Muscle of arm (tissue), 12 donors: ENCODE data around the gene MAPT. TPM values are rescaled to one million over a fixed set of nuclear protein-coding genes. Genes with fewer than 3 reads are reported as not detected.
"Not testable (repeated sequence)": the region's sequence is repeated elsewhere in the genome, so short reads cannot be mapped to it uniquely, and the experiment has no call there.

Experiments
- DNase-seq: peaks from one replicate; pipeline ENCODE4 v3.0.0-alpha.2; 2013
- polyA plus RNA-seq, 12 donors: library from polyadenylated mRNA; unstranded; fragments of 120-200 nt; gene quantifications; one replicate each; pipeline ENCODE4 v1.2.1, GENCODE V29; 2013; ENCODE audit not compliant: insufficient read length in 12 of 12

MAPT gene
- polyA plus RNA-seq, 12 donors = 4.4 to 14.4 (median 9.0) TPM; not detected in 1

DNA sequence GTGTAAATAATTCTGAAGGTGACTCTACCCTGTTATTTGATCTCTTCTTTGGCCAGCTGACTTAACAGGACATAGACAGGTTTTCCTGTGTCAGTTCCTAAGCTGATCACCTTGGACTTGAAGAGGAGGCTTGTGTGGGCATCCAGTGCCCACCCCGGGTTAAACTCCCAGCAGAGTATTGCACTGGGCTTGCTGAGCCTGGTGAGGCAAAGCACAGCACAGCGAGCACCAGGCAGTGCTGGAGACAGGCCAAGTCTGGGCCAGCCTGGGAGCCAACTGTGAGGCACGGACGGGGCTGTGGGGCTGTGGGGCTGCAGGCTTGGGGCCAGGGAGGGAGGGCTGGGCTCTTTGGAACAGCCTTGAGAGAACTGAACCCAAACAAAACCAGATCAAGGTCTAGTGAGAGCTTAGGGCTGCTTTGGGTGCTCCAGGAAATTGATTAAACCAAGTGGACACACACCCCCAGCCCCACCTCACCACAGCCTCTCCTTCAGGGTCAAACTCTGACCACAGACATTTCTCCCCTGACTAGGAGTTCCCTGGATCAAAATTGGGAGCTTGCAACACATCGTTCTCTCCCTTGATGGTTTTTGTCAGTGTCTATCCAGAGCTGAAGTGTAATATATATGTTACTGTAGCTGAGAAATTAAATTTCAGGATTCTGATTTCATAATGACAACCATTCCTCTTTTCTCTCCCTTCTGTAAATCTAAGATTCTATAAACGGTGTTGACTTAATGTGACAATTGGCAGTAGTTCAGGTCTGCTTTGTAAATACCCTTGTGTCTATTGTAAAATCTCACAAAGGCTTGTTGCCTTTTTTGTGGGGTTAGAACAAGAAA, 109.8 kb downstream of the MAPT start:
- peak; percentile 20 for DNase-seq

DNA sequence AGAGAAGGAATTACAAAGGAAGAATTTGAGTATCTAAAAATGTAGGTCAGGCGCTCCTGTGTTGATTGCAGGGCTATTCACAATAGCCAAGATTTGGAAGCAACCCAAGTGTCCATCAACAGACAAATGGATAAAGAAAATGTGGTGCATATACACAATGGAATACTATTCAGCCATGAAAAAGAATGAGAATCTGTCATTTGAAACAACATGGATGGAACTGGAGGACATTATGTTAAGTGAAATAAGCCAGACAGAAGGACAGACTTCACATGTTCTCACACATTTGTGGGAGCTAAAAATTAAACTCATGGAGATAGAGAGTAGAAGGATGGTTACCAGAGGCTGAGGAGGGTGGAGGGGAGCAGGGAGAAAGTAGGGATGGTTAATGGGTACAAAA, 111.7 kb downstream of the MAPT start:
- not testable (repeated sequence) for DNase-seq

DNA sequence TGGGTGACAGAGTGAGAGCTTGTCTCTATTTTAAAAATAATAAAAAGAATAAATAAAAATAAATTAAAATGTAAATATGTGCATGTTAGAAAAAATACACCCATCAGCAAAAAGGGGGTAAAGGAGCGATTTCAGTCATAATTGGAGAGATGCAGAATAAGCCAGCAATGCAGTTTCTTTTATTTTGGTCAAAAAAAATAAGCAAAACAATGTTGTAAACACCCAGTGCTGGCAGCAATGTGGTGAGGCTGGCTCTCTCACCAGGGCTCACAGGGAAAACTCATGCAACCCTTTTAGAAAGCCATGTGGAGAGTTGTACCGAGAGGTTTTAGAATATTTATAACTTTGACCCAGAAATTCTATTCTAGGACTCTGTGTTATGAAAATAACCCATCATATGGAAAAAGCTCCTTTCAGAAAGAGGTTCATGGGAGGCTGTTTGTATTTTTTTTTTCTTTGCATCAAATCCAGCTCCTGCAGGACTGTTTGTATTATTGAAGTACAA, 113.2 kb downstream of the MAPT start:
- no peak for DNase-seq

DNA sequence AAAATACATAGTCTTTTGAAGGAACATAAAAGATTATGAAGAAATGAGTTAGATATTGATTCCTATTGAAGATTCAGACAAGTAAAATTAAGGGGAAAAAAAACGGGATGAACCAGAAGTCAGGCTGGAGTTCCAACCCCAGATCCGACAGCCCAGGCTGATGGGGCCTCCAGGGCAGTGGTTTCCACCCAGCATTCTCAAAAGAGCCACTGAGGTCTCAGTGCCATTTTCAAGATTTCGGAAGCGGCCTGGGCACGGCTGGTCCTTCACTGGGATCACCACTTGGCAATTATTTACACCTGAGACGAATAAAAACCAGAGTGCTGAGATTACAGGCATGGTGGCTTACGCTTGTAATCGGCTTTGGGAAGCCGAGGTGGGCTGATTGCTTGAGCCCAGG, 114.2 kb downstream of the MAPT start:
- DNase-seq = no peak

DNA sequence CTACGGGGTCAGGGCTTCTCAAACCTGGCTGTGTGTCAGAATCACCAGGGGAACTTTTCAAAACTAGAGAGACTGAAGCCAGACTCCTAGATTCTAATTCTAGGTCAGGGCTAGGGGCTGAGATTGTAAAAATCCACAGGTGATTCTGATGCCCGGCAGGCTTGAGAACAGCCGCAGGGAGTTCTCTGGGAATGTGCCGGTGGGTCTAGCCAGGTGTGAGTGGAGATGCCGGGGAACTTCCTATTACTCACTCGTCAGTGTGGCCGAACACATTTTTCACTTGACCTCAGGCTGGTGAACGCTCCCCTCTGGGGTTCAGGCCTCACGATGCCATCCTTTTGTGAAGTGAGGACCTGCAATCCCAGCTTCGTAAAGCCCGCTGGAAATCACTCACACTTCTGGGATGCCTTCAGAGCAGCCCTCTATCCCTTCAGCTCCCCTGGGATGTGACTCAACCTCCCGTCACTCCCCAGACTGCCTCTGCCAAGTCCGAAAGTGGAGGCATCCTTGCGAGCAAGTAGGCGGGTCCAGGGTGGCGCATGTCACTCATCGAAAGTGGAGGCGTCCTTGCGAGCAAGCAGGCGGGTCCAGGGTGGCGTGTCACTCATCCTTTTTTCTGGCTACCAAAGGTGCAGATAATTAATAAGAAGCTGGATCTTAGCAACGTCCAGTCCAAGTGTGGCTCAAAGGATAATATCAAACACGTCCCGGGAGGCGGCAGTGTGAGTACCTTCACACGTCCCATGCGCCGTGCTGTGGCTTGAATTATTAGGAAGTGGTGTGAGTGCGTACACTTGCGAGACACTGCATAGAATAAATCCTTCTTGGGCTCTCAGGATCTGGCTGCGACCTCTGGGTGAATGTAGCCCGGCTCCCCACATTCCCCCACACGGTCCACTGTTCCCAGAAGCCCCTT, 115.6 kb downstream of the MAPT start:
- DNase-seq = no peak

DNA sequence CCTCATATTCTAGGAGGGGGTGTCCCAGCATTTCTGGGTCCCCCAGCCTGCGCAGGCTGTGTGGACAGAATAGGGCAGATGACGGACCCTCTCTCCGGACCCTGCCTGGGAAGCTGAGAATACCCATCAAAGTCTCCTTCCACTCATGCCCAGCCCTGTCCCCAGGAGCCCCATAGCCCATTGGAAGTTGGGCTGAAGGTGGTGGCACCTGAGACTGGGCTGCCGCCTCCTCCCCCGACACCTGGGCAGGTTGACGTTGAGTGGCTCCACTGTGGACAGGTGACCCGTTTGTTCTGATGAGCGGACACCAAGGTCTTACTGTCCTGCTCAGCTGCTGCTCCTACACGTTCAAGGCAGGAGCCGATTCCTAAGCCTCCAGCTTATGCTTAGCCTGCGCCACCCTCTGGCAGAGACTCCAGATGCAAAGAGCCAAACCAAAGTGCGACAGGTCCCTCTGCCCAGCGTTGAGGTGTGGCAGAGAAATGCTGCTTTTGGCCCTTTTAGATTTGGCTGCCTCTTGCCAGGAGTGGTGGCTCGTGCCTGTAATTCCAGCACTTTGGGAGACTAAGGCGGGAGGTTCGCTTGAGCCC, 116.3 kb downstream of the MAPT start:
- DNase-seq = no peak

DNA sequence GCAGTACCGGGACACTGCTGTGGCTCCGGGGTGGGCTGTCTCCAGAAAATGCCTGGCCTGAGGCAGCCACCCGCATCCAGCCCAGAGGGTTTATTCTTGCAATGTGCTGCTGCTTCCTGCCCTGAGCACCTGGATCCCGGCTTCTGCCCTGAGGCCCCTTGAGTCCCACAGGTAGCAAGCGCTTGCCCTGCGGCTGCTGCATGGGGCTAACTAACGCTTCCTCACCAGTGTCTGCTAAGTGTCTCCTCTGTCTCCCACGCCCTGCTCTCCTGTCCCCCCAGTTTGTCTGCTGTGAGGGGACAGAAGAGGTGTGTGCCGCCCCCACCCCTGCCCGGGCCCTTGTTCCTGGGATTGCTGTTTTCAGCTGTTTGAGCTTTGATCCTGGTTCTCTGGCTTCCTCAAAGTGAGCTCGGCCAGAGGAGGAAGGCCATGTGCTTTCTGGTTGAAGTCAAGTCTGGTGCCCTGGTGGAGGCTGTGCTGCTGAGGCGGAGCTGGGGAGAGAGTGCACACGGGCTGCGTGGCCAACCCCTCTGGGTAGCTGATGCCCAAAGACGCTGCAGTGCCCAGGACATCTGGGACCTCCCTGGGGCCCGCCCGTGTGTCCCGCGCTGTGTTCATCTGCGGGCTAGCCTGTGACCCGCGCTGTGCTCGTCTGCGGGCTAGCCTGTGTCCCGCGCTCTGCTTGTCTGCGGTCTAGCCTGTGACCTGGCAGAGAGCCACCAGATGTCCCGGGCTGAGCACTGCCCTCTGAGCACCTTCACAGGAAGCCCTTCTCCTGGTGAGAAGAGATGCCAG, 117.6 kb downstream of the MAPT start:
- no peak for DNase-seq

DNA sequence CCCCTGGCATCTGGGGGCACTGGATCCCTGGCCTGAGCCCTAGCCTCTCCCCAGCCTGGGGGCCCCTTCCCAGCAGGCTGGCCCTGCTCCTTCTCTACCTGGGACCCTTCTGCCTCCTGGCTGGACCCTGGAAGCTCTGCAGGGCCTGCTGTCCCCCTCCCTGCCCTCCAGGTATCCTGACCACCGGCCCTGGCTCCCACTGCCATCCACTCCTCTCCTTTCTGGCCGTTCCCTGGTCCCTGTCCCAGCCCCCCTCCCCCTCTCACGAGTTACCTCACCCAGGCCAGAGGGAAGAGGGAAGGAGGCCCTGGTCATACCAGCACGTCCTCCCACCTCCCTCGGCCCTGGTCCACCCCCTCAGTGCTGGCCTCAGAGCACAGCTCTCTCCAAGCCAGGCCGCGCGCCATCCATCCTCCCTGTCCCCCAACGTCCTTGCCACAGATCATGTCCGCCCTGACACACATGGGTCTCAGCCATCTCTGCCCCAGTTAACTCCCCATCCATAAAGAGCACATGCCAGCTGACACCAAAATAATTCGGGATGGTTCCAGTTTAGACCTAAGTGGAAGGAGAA, 118.2 kb downstream of the MAPT start:
- DNase-seq = no peak

DNA sequence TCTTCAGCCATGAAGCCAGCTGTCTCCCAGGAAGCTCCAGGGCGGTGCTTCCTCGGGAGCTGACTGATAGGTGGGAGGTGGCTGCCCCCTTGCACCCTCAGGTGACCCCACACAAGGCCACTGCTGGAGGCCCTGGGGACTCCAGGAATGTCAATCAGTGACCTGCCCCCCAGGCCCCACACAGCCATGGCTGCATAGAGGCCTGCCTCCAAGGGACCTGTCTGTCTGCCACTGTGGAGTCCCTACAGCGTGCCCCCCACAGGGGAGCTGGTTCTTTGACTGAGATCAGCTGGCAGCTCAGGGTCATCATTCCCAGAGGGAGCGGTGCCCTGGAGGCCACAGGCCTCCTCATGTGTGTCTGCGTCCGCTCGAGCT, 118.8 kb downstream of the MAPT start:
- no peak for DNase-seq

DNA sequence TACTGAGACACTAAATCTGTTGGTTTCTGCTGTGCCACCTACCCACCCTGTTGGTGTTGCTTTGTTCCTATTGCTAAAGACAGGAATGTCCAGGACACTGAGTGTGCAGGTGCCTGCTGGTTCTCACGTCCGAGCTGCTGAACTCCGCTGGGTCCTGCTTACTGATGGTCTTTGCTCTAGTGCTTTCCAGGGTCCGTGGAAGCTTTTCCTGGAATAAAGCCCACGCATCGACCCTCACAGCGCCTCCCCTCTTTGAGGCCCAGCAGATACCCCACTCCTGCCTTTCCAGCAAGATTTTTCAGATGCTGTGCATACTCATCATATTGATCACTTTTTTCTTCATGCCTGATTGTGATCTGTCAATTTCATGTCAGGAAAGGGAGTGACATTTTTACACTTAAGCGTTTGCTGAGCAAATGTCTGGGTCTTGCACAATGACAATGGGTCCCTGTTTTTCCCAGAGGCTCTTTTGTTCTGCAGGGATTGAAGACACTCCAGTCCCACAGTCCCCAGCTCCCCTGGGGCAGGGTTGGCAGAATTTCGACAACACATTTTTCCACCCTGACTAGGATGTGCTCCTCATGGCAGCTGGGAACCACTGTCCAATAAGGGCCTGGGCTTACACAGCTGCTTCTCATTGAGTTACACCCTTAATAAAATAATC, 119.3 kb downstream of the MAPT start:
- DNase-seq = peak; percentile 27

DNA sequence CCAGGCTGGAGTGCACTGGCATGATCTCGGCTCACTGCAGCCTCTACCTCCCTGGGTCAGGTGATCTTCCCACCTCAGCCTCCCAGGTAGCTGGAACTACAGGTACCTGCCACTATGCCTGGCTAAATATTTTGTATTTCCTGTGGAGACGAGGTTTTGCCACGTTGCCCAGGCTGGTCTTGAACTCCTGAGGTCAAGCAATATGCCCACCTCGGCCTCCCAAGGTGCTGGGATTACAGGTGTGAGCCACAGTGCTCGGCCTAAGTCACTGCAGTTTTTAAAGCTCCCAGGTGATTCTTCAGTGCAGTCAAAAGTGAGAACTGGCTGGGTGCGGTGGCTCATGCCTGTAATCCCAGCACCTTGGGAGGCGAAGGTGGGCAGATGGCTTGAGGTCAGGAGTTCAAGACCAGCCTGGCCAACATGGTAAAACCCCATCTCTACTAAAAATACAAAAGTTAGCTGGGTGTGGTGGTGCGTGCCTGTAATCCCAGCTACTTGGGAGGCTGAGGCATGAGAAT, 125.1 kb downstream of the MAPT start:
- not testable (repeated sequence) for DNase-seq

DNA sequence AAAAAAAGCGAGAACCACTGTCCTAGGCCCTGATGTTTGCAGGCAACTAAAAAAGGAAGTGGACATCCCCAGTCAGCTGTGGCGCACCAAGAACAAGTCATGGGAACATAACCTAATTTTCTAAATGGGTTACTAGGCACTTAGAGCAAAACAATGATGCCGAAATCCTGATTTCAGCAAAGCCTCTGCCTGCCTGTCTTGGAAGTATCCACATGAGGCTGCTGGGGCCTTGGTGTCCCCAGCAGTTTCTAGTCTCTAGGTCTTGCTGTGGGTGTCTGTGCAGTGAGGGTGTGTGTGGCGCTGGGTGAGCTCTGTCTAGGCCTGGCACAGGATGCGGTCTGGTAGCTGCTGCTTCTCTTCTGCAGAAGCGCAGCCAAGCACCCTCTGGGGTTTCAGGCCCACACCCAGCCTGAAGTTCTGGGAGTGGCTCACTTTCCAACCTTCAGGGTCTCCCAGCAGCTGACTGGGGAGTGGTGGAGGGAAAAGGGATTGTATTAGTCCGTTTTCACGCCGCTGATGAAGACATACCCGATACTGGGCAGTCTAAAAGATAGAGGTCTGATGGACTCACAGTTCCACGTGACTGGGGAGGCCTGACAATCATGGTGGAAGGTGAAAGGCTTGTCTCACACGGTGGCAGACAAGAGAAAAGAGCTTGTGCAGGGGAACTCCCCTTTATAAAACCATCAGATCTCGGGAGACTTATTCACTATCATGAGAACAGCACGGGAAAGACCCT, 125.8 kb downstream of the MAPT start:
- no peak for DNase-seq

DNA sequence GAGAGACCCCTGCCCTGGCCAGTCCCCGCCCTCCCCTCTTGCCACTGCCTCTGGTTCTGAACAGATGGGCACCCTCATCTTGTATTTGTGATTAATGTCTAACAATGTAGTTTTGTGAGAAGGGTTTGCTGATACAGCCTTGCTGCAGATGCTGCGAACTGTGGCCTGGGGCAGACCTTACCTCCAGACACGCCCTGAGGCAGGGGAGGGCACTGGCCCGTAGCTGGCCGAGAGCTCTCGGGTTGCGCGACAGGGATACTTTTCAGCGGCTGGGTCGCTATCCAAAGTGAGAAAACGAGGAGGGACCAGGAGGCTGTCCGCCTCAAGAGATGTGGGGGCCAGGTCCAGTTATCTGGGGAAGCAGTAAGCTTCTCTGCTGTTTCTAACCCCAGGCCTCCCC, 126.6 kb downstream of the MAPT start:
- no peak for DNase-seq

DNA sequence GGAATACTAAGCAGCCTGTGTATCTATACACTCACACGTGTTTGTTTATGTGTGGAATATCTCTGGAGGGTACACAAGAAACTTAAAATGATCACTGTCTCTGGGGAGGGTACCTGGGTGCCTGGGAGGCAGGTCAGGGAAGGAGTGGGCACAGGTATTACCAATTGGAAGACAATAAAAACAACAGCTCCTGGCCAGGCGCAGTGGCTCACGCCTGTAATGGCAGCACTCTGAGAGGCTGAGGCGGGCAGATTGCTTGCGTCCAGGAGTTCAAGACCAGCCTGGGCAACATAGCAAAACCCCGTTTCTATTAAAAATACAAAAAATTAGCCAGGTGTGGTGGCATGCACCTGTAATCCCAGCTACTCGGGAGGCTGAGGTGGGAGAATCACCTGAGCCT, 129.0 kb downstream of the MAPT start:
- DNase-seq = not testable (repeated sequence)

DNA sequence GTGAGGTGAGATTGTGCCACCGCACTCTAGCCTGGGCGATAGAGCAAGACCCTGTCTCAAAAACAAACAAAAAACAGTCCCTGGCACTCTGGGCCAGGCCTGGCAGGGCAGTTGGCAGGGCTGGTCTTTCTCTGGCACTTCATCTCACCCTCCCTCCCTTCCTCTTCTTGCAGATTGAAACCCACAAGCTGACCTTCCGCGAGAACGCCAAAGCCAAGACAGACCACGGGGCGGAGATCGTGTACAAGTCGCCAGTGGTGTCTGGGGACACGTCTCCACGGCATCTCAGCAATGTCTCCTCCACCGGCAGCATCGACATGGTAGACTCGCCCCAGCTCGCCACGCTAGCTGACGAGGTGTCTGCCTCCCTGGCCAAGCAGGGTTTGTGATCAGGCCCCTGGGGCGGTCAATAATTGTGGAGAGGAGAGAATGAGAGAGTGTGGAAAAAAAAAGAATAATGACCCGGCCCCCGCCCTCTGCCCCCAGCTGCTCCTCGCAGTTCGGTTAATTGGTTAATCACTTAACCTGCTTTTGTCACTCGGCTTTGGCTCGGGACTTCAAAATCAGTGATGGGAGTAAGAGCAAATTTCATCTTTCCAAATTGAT, 129.5 kb downstream of the MAPT start:
- no peak for DNase-seq

DNA sequence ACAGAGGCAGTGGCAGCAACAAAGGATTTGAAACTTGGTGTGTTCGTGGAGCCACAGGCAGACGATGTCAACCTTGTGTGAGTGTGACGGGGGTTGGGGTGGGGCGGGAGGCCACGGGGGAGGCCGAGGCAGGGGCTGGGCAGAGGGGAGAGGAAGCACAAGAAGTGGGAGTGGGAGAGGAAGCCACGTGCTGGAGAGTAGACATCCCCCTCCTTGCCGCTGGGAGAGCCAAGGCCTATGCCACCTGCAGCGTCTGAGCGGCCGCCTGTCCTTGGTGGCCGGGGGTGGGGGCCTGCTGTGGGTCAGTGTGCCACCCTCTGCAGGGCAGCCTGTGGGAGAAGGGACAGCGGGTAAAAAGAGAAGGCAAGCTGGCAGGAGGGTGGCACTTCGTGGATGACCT, 130.2 kb downstream of the MAPT start:
- DNase-seq = no peak

DNA sequence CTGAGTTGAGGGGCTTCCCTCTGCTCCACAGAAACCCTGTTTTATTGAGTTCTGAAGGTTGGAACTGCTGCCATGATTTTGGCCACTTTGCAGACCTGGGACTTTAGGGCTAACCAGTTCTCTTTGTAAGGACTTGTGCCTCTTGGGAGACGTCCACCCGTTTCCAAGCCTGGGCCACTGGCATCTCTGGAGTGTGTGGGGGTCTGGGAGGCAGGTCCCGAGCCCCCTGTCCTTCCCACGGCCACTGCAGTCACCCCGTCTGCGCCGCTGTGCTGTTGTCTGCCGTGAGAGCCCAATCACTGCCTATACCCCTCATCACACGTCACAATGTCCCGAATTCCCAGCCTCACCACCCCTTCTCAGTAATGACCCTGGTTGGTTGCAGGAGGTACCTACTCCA, 130.7 kb downstream of the MAPT start:
- no peak for DNase-seq

DNA sequence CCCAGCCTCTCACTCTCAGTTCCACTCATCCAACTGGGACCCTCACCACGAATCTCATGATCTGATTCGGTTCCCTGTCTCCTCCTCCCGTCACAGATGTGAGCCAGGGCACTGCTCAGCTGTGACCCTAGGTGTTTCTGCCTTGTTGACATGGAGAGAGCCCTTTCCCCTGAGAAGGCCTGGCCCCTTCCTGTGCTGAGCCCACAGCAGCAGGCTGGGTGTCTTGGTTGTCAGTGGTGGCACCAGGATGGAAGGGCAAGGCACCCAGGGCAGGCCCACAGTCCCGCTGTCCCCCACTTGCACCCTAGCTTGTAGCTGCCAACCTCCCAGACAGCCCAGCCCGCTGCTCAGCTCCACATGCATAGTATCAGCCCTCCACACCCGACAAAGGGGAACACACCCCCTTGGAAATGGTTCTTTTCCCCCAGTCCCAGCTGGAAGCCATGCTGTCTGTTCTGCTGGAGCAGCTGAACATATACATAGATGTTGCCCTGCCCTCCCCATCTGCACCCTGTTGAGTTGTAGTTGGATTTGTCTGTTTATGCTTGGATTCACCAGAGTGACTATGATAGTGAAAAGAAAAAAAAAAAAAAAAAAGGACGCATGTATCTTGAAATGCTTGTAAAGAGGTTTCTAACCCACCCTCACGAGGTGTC, 131.3 kb downstream of the MAPT start:
- no peak for DNase-seq
